Jurkat, Clone E6-1 (cell line): ENCODE measurements around the gene SCN8A.
A peak's percentile ranks its signal among the peaks of the same experiment; 100 is the strongest.

ENCODE experiments used
- DNase-seq: peaks from one replicate; pipeline ENCODE4 v3.0.0-alpha.2; 2011; ENCODE audit warnings: low read depth, low spot score
- H3K4me3 ChIP-seq: 2 replicates; pipeline ENCODE4 v1.5.1; 2011; ENCODE audit warnings: mild to moderate bottlenecking, low read length, control low read depth, moderate library complexity

The SCN8A gene

DNA sequence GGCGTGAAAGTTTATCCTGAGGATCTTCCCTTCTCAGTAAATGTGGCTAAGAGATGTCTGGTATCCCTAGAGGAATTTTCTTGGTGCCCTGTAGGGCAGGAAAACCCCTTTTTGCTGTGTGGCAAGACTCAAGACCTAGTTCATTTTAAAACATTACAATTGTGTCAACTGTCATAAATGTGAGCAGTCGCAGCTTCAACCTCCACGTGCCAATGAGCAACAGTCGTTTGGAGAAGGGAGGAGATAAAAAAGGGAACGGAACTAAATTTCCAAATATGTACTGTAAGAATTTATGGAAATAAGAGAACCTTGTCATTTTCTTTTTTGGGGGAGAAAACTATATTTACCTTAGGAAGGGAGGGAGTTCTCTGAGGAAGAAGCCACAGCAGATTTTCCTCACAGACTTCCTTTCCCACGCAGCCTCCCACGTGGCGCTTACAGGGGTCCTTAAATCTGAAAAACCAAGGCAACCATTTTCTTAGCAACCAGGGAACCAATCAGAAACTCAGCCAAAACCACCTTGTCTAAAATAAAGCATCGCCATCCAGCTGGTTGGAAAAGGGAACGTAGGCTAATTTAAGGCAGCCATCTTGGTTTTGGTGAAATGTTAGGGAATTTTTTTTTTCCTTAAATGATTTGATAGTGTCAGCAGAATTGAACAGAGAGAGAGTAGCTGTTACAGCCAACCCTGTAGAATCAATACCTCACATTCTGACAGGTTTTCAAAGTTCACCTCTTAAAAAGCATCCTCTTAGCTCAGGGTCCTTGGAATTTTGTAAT is 158.4 kb downstream of the SCN8A start:
- no peak overlapping the region for H3K4me3 ChIP-seq
- no peak for DNase-seq

DNA sequence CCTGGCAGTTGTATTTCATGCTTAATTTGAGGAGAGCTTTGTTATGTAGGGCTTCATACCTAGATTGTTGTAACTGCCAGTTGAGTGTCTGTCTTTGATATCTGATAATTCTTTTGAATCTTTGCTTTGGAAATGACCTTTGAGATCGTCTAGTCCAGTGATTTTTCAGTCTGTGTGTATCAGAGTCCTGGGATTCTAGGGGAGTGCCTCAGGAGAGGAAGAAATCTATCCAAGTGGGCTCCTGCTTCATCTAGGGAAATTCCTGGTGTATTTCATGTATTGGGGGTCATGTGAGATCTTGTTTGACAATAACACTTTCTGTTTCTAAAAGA is 158.9 kb downstream of the SCN8A start:
- no peak overlapping the region for H3K4me3 ChIP-seq
- DNase-seq = no peak

GRCh38 chr12:51751661-51752060 is 160.6 kb downstream of the SCN8A start:
- H3K4me3 ChIP-seq = no peak overlapping the region
- DNase-seq = no peak

DNA sequence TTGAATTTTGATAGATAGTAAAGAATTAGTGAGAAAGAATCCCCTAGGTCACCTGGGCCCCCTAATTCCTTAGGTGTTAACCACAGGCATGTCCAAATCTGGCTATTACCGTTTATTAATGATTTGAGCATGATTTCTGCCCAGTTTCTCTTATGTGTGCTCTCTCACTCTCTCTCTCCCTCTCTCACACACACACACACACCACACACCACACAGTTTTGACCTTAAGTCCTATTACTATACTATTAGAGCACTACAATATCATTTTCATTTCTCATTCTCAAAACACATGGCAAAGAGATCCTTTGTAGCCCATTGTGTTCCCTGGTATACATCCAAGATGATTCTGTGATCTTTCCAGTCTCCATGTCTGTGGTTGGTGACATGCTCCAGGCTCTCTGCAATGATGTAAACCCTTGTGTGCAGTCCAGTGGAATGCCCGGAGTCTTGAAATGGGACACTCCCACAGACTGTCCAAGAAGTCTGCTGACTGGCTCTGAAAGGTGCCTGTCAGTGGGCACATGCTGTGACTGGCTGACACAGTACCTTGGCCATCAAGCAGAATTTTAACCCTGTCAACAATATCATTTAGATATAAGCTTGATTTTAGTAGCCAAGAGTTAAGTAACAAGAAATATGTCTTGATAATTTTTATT is 161.3 kb downstream of the SCN8A start:
- H3K4me3 ChIP-seq = no peak overlapping the region
- DNase-seq = no peak

DNA sequence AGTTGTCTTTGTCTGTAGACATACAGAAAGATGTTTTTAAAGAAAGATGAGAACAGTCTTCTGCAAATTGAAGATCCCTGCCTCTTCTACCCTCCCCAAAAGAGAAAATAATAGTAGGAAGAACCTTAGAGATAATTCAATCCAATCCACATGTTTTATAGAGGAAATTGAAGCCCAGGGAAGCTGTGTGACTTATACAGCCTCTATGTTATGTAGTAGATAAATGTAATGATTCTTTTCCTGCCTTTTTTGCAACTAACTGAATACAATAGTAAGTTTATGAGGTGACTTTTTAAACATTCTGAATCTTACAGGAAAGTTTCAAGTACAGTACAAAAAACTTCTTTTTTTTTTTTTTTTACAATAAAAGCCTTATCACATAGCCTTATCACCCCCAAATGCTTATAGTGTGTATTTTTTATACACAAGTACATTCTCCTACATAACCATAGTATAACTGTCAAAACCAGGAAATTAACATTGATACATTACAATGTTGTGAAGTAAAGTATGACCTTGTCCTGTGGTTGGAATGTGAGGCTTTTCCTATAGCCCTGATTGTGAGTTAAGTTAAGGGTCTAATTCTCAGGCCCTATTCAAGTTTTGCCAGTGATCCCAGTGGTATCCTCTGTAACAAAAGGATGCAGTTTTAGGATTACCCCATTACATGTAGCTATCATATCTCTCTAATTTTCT is 163.1 kb downstream of the SCN8A start:
- no peak overlapping the region for H3K4me3 ChIP-seq
- no peak for DNase-seq

DNA sequence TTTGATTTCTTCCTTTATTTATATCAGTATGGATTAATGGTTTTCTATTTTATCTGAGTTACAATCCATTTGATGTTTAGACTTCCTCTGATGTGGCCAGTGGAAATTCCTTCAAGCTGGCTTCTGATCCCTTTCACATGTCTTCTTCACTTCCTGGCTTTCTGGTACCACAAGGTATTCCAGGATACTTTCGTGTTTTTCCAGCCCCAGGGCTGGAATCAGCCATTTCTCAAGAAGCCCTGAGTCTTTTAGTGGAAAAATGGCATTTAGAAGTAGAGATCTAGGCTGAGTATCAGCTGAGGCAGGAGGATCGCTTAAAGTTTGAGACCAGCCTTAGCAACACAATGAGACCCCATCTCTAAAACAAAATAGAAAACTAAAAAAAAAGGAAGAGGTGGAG is 164.2 kb downstream of the SCN8A start:
- DNase-seq = no peak
- no peak overlapping the region for H3K4me3 ChIP-seq

GRCh38 chr12:51759175-51759574 is 168.1 kb downstream of the SCN8A start:
- H3K4me3 ChIP-seq = no peak overlapping the region
- no peak for DNase-seq

DNA sequence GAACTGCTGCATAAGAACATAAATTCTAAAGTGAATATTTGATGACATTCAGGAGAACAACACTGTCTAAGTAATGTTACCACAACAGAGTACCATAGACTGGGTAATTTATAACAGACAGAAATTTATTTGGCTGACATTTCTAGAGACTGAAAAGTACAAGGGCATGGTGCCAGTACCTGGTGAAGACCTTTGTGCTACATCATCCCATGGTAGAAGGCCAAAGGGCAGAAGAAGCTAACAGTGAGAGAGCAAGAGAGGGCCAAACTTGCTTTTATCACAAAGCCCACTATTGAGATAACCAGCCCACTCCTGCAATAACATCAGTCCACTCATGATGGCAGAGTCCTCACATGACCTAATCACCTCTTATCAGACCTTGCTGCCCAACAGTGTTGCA is 168.7 kb downstream of the SCN8A start:
- no peak overlapping the region for H3K4me3 ChIP-seq
- DNase-seq = no peak

GRCh38 chr12:51760231-51760630 is 169.2 kb downstream of the SCN8A start:
- no peak for DNase-seq

GRCh38 chr12:51763743-51764142 is 172.7 kb downstream of the SCN8A start:
- no peak for DNase-seq
- no peak overlapping the region for H3K4me3 ChIP-seq

More at GRCh38 chr12:51760231-51760630, 169.2 kb downstream of the SCN8A start:
- H3K4me3 ChIP-seq = no peak overlapping the region

- peak; percentile 45 for DNase-seq
- H3K4me3 ChIP-seq = no peak overlapping the region
These were observed 175.1 kb downstream of the SCN8A start for GRCh38 chr12:51766067-51766676.

GRCh38 chr12:51771008-51771407 is 180.0 kb downstream of the SCN8A start:
- no peak for DNase-seq
- no peak overlapping the region for H3K4me3 ChIP-seq

- no peak overlapping the region for H3K4me3 ChIP-seq
- DNase-seq = no peak
These were observed 182.3 kb downstream of the SCN8A start for GRCh38 chr12:51773145-51773869.

DNA sequence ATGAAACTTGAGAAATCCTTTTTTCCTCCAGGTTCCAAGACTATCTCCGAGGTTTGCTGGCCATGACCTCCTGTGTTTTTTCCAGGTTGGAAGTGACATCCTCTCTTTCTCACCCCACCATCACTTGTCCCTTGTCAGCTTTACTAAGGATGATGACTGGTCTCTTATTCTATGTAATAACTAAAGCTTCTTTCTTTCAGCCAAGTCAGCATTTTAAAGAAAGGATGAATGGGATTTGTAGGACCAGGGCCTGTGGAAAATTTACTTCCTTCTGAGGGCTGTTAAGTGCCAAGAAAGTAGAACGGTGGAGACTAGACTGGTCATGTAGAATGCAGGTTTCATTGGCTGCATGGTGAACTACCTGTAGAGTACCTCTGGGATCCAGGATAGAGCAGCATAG is 183.9 kb downstream of the SCN8A start:
- no peak for DNase-seq
- H3K4me3 ChIP-seq = no peak overlapping the region

GRCh38 chr12:51777457-51777856 is 186.4 kb downstream of the SCN8A start:
- DNase-seq = no peak
- H3K4me3 ChIP-seq = no peak overlapping the region

DNA sequence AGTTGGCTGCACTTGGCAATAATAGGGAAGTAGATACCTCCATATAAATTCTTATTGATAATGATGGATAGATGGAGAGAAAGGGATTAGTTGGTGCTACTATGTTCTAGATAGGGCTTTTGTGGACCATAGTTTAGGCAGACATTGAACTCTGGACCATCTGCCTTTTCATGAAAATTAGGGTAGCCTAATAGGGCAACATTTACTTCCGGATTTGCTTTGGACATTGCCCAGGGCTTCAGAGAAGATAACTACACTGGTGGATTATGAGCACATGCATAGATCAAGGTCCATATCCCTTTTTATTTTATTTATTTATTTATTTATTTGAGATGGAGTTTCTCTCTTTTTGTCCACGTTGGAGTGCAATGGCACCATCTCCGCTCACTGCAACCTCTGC is 186.9 kb downstream of the SCN8A start:
- no peak overlapping the region for H3K4me3 ChIP-seq
- no peak for DNase-seq

DNA sequence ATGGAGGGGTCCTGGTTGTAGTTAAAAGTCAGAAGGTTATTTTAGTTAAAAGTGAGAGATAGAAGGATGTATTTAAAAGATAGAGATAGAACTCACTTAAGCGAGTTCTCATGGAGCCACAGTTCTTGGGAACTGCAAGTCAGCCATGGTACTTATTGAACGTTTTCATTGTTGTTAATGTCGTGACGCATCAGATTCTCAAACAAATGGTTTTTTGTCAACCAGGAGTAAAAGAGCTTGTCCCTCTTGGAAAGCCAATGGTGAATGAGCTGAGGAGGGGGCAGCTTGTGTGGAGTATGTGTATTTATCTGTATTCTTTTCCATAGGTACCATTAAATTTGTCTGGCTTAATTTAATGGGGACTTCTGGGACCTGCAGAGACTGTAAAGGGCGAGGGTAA is 188.8 kb downstream of the SCN8A start:
- DNase-seq = no peak

DNA sequence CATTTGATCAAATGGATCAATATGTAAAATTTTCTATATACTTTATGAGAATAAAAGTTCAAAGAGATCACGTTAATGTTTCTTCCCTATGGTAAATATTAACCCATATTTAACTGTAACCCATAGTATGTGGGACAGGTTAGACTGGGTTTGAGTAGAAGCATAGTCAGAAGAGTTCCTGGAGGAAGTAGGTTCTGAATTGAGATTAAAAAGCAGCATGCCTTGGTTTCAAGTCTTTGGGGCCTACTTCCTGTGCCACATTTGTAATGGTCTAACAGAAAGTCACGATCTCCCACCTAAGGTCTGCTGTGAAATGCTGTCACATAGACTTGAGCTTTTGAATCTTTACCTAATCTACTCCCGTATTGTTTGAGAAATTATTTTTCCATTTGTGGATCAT is 193.7 kb downstream of the SCN8A start:
- H3K4me3 ChIP-seq = no peak overlapping the region
- DNase-seq = peak; percentile 60

More for the DNA sequence above, 188.8 kb downstream of the SCN8A start:
- no peak overlapping the region for H3K4me3 ChIP-seq

DNA sequence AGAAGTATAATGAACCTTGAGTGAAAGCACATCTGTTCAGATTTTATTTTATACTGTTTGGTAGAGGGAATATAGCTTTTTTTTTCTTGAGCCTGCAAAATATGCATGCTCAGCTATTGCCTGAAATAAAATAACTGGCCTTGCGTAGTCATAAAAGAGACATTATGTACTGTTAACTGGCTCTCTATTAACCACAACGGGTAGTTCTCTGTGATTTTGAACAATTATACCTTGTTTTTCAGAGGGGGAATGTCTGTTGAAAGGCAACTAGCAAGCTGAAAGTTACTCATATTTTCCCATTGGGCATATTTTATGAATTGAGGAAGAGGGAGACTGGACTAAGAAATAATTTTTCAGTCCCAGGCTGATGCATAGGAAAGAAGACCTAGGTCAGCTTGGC is 194.9 kb downstream of the SCN8A start:
- DNase-seq = no peak
- no peak overlapping the region for H3K4me3 ChIP-seq
